Measurements from ENCODE around the gene DAGLA.

DNA sequence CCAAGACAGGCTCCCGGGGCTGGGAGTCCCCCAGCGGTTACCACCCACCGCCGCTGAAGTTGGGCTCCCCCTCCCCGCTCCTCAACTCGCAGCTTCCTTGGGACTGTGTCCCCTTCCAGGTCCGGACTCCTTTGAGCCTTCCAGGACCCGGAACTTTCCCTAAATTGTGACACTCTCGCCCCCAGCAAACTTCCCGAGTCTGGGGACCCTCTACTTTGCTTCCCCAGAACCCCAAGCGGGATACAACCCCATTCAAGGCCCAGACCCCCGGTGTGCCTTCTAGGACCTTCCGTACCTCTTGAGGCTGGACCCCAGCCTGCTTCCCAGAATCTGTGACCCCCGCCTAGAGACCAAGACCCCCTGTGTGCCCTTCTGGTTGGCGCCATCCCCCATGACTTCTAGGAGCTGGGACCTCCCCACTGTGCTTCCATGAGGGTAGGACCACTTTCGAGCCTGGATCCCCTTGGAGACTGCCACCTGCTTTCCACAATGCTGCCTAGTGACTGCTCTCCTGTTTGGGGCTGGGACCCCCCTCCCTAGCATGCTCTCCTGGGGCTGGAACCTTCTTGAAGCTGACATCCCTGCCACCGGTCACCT lies 72.8 kb downstream of the DAGLA start:
- TF ChIP-seq, protein P1, sequence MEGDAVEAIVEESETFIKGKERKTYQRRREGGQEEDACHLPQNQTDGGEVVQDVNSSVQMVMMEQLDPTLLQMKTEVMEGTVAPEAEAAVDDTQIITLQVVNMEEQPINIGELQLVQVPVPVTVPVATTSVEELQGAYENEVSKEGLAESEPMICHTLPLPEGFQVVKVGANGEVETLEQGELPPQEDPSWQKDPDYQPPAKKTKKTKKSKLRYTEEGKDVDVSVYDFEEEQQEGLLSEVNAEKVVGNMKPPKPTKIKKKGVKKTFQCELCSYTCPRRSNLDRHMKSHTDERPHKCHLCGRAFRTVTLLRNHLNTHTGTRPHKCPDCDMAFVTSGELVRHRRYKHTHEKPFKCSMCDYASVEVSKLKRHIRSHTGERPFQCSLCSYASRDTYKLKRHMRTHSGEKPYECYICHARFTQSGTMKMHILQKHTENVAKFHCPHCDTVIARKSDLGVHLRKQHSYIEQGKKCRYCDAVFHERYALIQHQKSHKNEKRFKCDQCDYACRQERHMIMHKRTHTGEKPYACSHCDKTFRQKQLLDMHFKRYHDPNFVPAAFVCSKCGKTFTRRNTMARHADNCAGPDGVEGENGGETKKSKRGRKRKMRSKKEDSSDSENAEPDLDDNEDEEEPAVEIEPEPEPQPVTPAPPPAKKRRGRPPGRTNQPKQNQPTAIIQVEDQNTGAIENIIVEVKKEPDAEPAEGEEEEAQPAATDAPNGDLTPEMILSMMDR (IDR thresholded peaks at IDR 0.05) = no peak
- TF ChIP-seq POLR2A (IDR thresholded peaks at IDR 0.05) = no peak
- no peak for TF ChIP-seq POLR2AphosphoS5 (IDR thresholded peaks at IDR 0.05)
